ENCODE measurements around the gene LY6G6D. TPM values are rescaled to one million over a fixed set of nuclear protein-coding genes. Genes with fewer than 3 reads are reported as not detected.
A peak's percentile ranks its signal among the peaks of the same experiment; 100 is the strongest.

Gene LY6G6D
- total and polyA plus RNA-seq, 4 donors, result not detected

DNA sequence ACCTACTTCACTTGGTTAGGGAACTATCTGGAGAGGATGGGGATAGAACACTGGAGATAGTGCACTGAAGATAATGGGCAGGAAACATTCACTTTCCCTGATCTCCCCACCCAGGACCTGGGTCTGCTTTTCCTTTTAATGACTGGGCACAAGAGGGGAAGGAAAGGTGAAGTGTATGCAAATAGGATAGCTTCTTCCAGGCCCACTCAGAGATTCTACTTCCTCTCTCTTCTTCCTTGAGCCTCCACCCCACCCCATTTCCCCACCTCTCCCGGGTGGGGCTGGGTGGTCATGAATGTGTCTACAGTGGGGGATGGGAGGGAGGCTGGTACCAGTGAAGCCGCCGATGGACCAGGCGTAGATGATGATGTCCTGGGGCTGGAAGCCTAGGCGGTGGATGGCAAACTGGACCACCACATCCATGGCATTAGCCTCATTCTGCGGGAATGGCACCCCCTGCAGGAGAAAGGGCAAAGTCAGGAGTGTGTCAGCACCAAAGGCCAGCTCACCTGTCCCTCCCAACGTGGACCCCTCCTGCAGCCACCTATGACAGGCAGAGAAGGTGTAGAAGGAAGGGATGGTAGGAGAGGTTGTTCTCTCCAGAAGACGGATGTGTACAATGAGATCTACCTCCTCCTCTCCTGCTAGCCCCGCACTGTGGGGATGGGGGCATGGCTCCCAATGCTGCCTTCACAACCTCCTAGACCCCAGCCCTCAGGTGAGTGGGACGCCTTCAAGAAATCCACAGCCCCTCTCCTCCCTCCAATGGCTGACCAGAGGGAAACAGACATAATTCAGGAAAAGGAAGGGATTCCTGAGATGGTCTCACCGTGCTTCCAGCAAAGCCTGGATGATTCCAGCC, 25.7 kb upstream of the LY6G6D start:
- Histone ChIP-seq H3K27ac (ENCODE audit: low read depth in 1 of 2, low read length in 2 of 2) (no peak overlapping the region), H3K9me3 (ENCODE audit: control insufficient read depth in 4 of 4, low read length in 3 of 4) (no peaks in the 10 kb centered on the region), H3K4me1 (ENCODE audit: control insufficient read depth in 4 of 4, insufficient read depth in 4 of 4, low read length in 3 of 4) (no peaks in the 10 kb centered on the region), H3K4me3 (ENCODE audit: low read depth in 1 of 3, low read length in 3 of 3) (no peak overlapping the region), H3K9ac (ENCODE audit: low read depth in 1 of 2, low read length in 2 of 2) (no peak overlapping the region), H3K36me3 (ENCODE audit: control insufficient read depth in 4 of 4, insufficient read depth in 3 of 4, low read depth in 1 of 4, low read length in 3 of 4) (peaks cover 4 to 82% (median 61%) of the 10 kb centered on the region in 4 donors), H3K27me3 (ENCODE audit: control insufficient read depth in 4 of 4, insufficient read depth in 4 of 4, low read length in 3 of 4) (no peaks in the 10 kb centered on the region)
- no peak for TF ChIP-seq EGR1 (IDR thresholded peaks at IDR 0.05; ENCODE audit: low read depth in 2 of 2)
- TF ChIP-seq RAD21 (IDR thresholded peaks at IDR 0.05), result peak in 1 of 2 donors; percentile 17
- 85% methylated on average over 11 of the region's 11 CpGs for WGBS
- no peak for DNase-seq (ENCODE audit: low spot score)

DNA sequence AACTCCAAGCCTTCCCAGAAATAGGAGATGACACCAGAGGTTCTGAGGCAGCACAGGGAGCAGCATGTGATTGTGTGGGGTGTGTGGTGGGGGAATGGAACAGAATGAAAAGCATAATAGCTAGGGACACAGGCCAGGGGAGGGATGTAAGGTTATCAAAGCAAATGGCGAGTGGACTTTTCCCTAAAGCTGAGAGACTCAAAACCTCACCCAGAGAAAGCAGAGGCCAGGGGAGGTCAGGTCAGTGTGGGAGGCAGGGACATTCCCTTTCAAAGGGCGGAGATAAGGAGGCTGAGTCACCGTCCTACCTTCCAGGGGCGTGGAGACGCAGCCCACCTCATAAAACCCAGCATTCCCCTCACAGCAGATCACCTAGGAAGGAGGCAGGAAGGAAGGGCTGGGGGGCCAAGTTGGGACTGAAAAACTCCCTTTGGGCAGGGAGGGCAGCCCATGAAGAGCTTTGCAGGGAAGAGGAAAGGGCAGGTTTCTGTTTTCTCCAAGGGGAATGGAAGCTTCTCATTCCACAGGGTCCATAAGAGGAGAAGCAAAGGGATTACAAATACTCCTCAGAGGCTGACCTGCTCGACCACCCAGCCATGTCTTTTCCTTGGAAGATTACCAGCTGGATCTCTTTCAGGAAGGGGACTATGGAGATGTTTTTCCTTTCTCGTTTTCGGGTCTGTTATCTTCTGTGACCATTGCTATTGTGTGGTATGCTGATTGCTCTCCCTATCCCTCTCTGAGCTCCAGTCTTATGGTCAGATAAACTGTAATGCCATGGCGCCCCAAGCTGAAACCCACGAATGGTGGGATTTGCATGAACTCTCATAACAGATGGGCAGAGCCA, 24.7 kb upstream of the LY6G6D start:
- no peak for TF ChIP-seq RAD21 (IDR thresholded peaks at IDR 0.05)
- no peak for TF ChIP-seq JUND (IDR thresholded peaks at IDR 0.05)
- no peak for TF ChIP-seq FOXA2 (IDR thresholded peaks at IDR 0.05)
- TF ChIP-seq, protein P1, sequence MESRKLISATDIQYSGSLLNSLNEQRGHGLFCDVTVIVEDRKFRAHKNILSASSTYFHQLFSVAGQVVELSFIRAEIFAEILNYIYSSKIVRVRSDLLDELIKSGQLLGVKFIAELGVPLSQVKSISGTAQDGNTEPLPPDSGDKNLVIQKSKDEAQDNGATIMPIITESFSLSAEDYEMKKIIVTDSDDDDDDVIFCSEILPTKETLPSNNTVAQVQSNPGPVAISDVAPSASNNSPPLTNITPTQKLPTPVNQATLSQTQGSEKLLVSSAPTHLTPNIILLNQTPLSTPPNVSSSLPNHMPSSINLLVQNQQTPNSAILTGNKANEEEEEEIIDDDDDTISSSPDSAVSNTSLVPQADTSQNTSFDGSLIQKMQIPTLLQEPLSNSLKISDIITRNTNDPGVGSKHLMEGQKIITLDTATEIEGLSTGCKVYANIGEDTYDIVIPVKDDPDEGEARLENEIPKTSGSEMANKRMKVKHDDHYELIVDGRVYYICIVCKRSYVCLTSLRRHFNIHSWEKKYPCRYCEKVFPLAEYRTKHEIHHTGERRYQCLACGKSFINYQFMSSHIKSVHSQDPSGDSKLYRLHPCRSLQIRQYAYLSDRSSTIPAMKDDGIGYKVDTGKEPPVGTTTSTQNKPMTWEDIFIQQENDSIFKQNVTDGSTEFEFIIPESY (IDR thresholded peaks at IDR 0.05), result no peak
- Histone ChIP-seq H3K9me3 (ENCODE audit: control insufficient read depth in 4 of 4, low read length in 3 of 4) (no peaks in the 10 kb centered on the region), H3K9ac (ENCODE audit: low read depth in 1 of 2, low read length in 2 of 2) (no peak overlapping the region), H3K27ac (ENCODE audit: low read depth in 1 of 2, low read length in 2 of 2) (no peak overlapping the region), H3K4me3 (ENCODE audit: low read depth in 1 of 3, low read length in 3 of 3) (no peak overlapping the region), H3K4me1 (ENCODE audit: control insufficient read depth in 4 of 4, insufficient read depth in 4 of 4, low read length in 3 of 4) (no peaks in the 10 kb centered on the region), H3K36me3 (ENCODE audit: control insufficient read depth in 4 of 4, insufficient read depth in 3 of 4, low read depth in 1 of 4, low read length in 3 of 4) (peaks cover 4 to 88% (median 65%) of the 10 kb centered on the region in 4 donors), H3K27me3 (ENCODE audit: control insufficient read depth in 4 of 4, insufficient read depth in 4 of 4, low read length in 3 of 4) (no peaks in the 10 kb centered on the region)
- peak; percentile 54 for DNase-seq (ENCODE audit: low spot score)
- WGBS, result 70% methylated on average over 10 of the region's 10 CpGs

DNA sequence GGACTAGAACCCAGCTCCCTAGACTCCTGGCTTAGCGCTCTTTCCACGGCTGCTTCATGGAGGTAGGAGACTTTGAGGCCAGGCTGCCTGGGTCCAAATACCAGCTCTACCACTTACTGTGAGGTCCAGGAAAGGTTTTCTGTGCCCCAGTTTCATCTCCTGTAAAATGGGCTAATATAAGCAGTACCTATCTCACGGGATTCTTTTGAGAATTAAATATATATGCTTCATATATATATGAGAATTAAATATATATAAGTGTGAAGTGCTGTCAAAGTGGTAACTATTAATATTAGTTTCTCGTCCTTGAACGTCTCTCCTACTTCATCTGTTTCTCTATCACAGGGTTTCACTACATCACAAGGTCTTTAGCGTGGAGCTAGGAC, 24.1 kb upstream of the LY6G6D start:
- Histone ChIP-seq H3K27me3 (ENCODE audit: control insufficient read depth in 4 of 4, insufficient read depth in 4 of 4, low read length in 3 of 4) (no peaks in the 10 kb centered on the region), H3K9me3 (ENCODE audit: control insufficient read depth in 4 of 4, low read length in 3 of 4) (no peaks in the 10 kb centered on the region), H3K4me3 (ENCODE audit: low read depth in 1 of 3, low read length in 3 of 3) (no peak overlapping the region), H3K36me3 (ENCODE audit: control insufficient read depth in 4 of 4, insufficient read depth in 3 of 4, low read depth in 1 of 4, low read length in 3 of 4) (peaks cover 4 to 87% (median 64%) of the 10 kb centered on the region in 4 donors), H3K27ac (ENCODE audit: low read depth in 1 of 2, low read length in 2 of 2) (no peak overlapping the region), H3K4me1 (ENCODE audit: control insufficient read depth in 4 of 4, insufficient read depth in 4 of 4, low read length in 3 of 4) (no peaks in the 10 kb centered on the region), H3K9ac (ENCODE audit: low read depth in 1 of 2, low read length in 2 of 2) (no peak overlapping the region)
- no peak for DNase-seq (ENCODE audit: low spot score)
- WGBS, result 94% methylated on average over 6 of the region's 6 CpGs
- TF ChIP-seq SP1 (IDR thresholded peaks at IDR 0.05) (no peak), JUND (IDR thresholded peaks at IDR 0.05) (no peak), YY1 (IDR thresholded peaks at IDR 0.05) (no peak), RXRA (IDR thresholded peaks at IDR 0.05) (no peak), RAD21 (IDR thresholded peaks at IDR 0.05) (no peak), NR2F2 (IDR thresholded peaks at IDR 0.05) (no peak), FOXA1 (IDR thresholded peaks at IDR 0.05) (no peak), FOXA2 (IDR thresholded peaks at IDR 0.05) (no peak), EGR1 (IDR thresholded peaks at IDR 0.05; ENCODE audit: low read depth in 2 of 2) (no peak)
- TF ChIP-seq, protein P2, sequence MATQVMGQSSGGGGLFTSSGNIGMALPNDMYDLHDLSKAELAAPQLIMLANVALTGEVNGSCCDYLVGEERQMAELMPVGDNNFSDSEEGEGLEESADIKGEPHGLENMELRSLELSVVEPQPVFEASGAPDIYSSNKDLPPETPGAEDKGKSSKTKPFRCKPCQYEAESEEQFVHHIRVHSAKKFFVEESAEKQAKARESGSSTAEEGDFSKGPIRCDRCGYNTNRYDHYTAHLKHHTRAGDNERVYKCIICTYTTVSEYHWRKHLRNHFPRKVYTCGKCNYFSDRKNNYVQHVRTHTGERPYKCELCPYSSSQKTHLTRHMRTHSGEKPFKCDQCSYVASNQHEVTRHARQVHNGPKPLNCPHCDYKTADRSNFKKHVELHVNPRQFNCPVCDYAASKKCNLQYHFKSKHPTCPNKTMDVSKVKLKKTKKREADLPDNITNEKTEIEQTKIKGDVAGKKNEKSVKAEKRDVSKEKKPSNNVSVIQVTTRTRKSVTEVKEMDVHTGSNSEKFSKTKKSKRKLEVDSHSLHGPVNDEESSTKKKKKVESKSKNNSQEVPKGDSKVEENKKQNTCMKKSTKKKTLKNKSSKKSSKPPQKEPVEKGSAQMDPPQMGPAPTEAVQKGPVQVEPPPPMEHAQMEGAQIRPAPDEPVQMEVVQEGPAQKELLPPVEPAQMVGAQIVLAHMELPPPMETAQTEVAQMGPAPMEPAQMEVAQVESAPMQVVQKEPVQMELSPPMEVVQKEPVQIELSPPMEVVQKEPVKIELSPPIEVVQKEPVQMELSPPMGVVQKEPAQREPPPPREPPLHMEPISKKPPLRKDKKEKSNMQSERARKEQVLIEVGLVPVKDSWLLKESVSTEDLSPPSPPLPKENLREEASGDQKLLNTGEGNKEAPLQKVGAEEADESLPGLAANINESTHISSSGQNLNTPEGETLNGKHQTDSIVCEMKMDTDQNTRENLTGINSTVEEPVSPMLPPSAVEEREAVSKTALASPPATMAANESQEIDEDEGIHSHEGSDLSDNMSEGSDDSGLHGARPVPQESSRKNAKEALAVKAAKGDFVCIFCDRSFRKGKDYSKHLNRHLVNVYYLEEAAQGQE (IDR thresholded peaks at IDR 0.05), result no peak
- TF ChIP-seq, protein P3, sequence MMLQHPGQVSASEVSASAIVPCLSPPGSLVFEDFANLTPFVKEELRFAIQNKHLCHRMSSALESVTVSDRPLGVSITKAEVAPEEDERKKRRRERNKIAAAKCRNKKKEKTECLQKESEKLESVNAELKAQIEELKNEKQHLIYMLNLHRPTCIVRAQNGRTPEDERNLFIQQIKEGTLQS (IDR thresholded peaks at IDR 0.05), result no peak
- TF ChIP-seq, protein P1 (IDR thresholded peaks at IDR 0.05), result no peak
